NAMALWA (cell line): ENCODE data around the gene DOCK7.
A peak's percentile ranks its signal among the peaks of the same experiment; 100 is the strongest.
"Not testable (repeated sequence)": the region's sequence is repeated elsewhere in the genome, so short reads cannot be mapped to it uniquely, and the experiment has no call there.

Experiments used
- DNase-seq: peaks from one replicate; pipeline ENCODE4 v3.0.0-alpha.2; 2015; ENCODE audit warnings: low spot score

DOCK7 gene

GRCh38 chr1:62530516-62531154 is 157.6 kb downstream of the DOCK7 start:
- DNase-seq = peak; percentile 13

DNA sequence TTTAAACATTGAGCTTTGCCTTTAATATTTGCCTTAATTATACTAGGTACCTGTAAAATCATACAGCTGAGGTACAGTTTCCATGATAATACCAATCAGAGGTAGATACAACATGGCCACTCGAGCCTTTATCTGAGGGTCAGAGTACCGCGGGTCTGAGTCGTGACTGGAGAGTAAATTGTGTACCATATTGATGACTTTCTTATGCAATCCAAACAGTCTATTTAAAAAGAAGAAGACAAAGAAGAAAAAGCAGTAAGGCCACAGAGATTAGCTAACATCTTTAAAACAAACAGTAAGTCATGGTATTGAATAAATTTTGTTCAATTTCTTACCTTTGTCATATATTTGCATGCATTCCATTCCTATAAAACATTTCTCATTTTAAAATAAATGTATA is 159.0 kb downstream of the DOCK7 start:
- DNase-seq = no peak

- peak; percentile 75 for DNase-seq
These were observed 160.2 kb downstream of the DOCK7 start for GRCh38 chr1:62528015-62528414.

DNA sequence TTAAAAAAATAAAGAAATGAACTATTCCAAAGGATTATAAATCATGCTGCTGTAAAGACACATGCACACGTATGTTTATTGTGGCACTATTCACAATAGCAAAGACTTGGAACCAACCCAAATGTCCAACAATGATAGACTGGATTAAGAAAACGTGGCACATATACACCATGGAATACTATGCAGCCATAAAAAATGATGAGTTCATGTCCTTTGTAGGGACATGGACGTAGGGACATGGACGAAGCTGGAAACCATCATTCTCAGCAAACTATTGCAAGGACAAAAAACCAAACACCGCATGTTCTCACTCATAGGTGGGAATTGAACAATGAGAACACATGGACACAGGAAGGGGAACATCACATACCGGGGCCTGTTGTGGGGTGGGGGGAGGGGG is 160.8 kb downstream of the DOCK7 start:
- DNase-seq = not testable (repeated sequence)

GRCh38 chr1:62523860-62524259 is 164.3 kb downstream of the DOCK7 start:
- DNase-seq = no peak

DNA sequence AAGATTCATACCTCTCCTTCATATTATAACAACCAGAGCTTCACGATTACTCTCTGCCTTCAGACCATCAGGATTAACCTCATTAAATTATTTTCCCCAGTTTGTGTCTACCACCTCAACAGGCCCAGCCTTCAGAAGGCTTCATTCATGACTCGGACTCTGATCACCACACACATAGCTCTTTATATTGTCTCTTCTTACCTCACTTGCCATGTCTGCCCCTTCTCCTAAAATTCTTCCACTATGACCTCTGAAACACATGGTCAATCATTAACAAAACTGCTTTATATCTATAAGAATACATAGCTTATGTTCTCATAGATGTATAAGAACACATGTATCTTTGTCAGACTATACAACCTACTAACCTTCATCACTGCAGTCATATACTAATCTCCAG is 171.6 kb downstream of the DOCK7 start:
- DNase-seq = no peak

DNA sequence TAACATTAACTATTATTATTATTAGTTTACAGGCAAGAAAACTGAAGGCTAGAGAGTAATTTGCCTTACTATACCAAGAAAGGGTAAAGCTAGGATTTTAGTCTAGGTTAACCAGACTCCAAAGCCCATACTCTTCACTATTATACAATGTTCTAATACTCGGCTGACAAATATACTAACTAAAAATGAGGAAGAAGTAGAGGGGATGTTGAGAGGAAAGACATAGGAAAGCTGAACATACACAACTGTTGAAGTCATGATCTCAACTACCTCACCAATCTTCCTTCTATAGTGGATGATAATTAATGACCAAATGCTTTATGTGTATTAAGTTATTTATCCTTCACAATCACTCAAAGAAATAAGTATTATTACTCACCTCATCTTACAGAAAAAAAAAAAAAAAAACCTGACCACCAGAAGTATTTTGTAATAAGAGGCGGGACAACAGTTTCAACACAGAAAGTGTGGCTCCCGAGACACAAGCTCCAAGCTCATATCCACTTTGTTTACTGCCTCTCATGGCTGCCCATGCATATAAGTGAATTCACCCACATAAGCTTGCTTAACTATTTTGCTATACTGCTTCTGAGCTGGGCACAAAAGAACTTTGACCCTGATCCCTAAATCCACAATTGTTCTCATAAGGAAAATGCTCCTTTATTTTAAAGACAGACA is 173.3 kb downstream of the DOCK7 start:
- peak; percentile 19 for DNase-seq

GRCh38 chr1:62513013-62513412 is 175.2 kb downstream of the DOCK7 start:
- DNase-seq = no peak

- no peak for DNase-seq
These were observed 179.2 kb downstream of the DOCK7 start for GRCh38 chr1:62509028-62509427.

GRCh38 chr1:62508187-62508758 is 179.9 kb downstream of the DOCK7 start:
- DNase-seq = peak; percentile 67

DNA sequence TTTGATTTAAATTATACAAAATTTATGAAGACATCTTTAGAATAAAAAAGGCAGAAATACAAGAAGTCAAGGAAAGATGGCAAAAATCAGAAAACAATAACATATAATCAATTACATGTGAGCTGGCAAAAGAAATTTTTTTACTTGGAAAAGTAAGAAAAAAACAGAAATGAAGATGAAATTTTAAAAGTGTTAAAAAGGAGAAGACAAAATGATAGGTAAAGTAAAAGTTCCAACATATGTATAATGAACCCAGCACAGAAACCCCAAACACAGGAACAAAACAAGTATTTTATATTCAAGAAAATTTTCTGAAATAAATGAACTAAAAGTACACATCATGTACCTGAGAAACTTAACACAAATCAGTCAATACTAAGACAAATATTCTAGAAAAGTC is 188.0 kb downstream of the DOCK7 start:
- DNase-seq = no peak

- DNase-seq = no peak
These were observed 194.0 kb downstream of the DOCK7 start for GRCh38 chr1:62494137-62494536.

- no peak for DNase-seq
These were observed 194.5 kb downstream of the DOCK7 start for GRCh38 chr1:62493656-62494055.

DNA sequence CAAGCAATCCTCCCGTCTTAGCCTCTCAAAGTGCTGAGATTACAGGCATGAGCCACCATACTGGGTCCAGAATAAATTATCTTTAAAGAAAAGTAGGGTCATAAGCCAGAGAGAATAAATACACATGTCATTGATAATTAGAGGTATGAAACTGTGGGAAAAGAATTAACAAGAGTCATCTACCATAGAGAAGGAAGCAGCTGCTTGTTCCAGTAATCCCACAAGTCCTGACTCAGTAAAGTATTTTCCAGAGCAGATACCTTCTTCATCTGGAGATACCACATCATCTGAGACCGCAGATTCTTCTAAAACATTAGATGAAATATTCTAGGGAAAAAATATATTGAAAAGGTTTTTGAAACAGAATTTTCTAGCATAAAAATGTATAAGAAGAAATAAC is 195.7 kb downstream of the DOCK7 start:
- DNase-seq = no peak

- no peak for DNase-seq
These were observed 200.2 kb downstream of the DOCK7 start for GRCh38 chr1:62487956-62488355.

DNA sequence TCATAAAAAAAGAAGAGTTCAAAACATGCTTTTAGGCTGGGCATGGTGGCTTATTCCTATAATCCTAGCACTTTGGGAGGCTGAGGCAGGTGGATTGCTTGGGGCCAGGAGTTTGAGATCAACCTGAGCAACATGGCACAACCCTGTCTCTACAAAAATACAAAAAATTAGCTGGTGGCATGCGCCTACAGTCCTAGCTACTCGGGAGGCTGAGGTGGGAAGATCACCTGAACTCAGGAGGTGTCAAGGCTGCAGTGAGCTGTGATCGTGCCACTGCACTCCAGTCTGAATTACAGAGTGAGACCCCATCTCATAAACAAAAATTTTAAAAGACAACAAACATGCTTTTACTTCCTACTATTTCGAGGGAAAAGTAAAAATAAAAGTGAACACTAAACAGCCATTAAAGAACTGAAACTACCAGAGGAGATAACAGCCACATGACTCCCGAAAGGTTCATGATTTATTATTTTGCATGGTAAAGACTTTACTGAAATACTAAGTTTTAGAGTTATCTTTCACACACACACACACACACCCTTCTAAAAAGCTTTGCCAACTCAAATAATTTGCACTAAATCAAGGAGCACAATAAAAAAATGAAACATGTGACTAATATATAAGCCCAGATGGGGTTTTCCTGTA is 203.2 kb downstream of the DOCK7 start:
- DNase-seq = no peak

- DNase-seq = no peak
These were observed 206.5 kb downstream of the DOCK7 start for GRCh38 chr1:62481681-62482080.

DNA sequence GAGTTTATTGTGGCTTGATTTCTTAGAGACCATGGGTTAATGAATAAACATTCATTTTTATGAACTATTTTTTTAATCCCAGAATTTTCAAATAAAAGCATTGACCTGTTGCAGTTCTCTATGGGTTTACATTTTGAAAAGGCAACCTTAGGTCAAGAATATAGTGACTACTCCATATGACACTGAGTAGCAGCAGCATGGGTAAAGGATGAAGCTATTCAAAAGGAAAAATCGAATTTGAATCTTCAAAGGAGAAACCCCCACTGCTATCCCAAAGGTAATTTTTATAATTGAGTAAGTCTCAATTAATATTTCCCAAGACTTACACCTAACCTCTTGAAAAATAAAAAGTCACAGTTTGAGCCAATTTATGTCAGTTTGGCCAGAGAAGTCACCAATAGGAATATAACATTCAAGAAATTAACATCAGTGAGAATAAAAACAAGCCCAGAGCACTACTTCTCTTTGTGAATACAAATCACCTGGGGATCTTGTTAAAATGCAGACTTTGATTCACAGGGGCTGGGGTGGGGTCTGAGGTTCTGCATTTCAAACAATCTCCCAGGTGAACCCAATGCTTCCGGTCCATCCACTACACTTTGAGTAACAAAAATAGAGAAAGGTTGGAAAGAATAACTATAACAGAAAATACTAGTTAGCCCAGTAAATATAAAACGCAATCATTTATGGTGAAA is 211.5 kb downstream of the DOCK7 start:
- no peak for DNase-seq

DNA sequence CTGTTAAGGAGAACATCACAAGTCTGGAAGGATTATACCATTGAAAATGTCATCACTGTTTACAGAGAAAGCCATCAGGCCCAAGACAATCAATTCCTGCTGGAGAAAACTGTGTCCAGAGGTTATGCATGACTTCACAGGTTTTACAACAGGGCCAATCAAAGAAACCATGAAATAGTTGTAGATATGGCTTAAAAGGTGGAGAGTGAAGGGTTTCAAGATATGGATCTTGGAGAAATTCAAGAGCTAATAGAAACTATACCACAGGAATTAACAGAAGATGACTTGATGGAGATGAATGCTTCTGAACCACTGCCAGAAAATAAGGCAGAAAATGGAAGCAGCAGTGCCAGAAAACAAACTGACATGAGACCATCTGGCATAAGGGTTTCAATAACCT is 221.1 kb downstream of the DOCK7 start:
- no peak for DNase-seq

GRCh38 chr1:62462370-62462769 is 225.8 kb downstream of the DOCK7 start:
- DNase-seq = no peak

DNA sequence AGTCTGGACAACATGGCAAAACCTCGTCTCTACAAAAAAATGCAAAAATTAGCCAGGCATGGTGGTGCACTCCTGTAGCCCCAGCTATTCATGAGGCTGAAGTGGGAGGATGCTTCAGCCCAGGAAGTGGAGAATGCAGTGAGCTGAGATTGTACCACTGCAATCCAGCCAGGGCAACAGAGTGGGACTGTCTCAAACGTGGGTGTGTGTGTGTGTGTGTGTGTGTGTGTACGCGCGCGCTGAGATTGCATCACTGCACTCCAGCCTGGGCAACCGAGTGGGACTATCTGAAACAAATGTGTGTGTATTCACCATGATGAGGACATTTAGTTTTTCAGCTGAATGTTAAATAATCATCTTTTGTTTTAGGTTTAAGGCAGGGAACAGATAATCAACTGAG is 230.2 kb downstream of the DOCK7 start:
- no peak for DNase-seq

- DNase-seq = no peak
These were observed 235.2 kb downstream of the DOCK7 start for GRCh38 chr1:62452951-62453350.

GRCh38 chr1:62450301-62450700 is 237.9 kb downstream of the DOCK7 start:
- no peak for DNase-seq
